Measurements from ENCODE around the gene CNNM3. TPM values are rescaled to one million over a fixed set of nuclear protein-coding genes. Genes with fewer than 3 reads are reported as not detected.
A peak's percentile ranks its signal among the peaks of the same experiment; 100 is the strongest.

Gene CNNM3
- total RNA-seq, 1 experiment from 2014 or later: 34.0 TPM

GRCh38 chr2:96775160-96775559, 40.9 kb upstream of the CNNM3 start:
- Histone ChIP-seq H3K9me3 (ENCODE audit: control insufficient read depth, insufficient read depth, low read depth, low read length) (no peaks in the 10 kb centered on the region), H3K27ac (ENCODE audit: low read length) (no peak overlapping the region), H3K4me3 (ENCODE audit: low read depth in 2 of 2, low read length in 2 of 2) (no peak overlapping the region), H3K27me3 (ENCODE audit: control insufficient read depth, insufficient read depth, low read length) (no peaks in the 10 kb centered on the region), H3K36me3 (ENCODE audit: control insufficient read depth, insufficient read depth, low read length) (no peaks in the 10 kb centered on the region), H3K4me1 (ENCODE audit: control insufficient read depth, insufficient read depth, low read length) (peaks cover 24% of the 10 kb centered on the region)
- in situ Hi-C loops (cut with HindIII; ENCODE audit: low pct_unique_long_range_greater_than_20kb, low sequenced_read_pairs): no loop called here
- ChIA-PET CTCF (interaction anchor here (0.5 to 0.7 kb wide), 2 partner anchors 17 to 82 kb away, joined by 3 to 12 read pairs; no protein-coding TSS in a partner anchor), POLR2A (interaction anchor here (0.6 kb wide), 1 partner anchor 38 kb away, joined by 3 read pairs; no protein-coding TSS in a partner anchor)
- BruUV-seq (replicated peaks): no TSS peak
- ATAC-seq: no peak
- DNase-seq (ENCODE audit: low read depth, low spot score): no peak
- intact Hi-C loops (cut with micrococcal nuclease; ENCODE audit: unreplicated experiment): no loop called here
- TF ChIP-seq POLR2AphosphoS5 (IDR thresholded peaks at IDR 0.05; ENCODE audit: low read depth, low read length) (no peak), CTCF (IDR thresholded peaks at IDR 0.05) (no peak), TCF7L2 (IDR thresholded peaks at IDR 0.05; ENCODE audit: low read depth, low read length) (no peak), SIN3A (IDR thresholded peaks at IDR 0.05; ENCODE audit: borderline replicate concordance, insufficient read depth, low read depth, low read length) (no peak), REST (IDR thresholded peaks at IDR 0.05; ENCODE audit: insufficient read depth in 1 of 2, low read depth in 2 of 2, low read length in 1 of 2) (no peak)

- H3K27me3 ChIP-seq (ENCODE audit: control insufficient read depth, insufficient read depth, low read length): no peaks in the 10 kb centered on the region
- in situ Hi-C loops (cut with HindIII; ENCODE audit: low pct_unique_long_range_greater_than_20kb, low sequenced_read_pairs): no loop called here
- POLR2A ChIA-PET: no interaction called here
- CTCF ChIA-PET: no interaction called here
- H3K4me3 ChIP-seq (ENCODE audit: low read depth in 2 of 2, low read length in 2 of 2): no peak overlapping the region
- no peaks in the 10 kb centered on the region for H3K9me3 ChIP-seq (ENCODE audit: control insufficient read depth, insufficient read depth, low read depth, low read length)
- DNase-seq (ENCODE audit: low read depth, low spot score): no peak
- no TSS peak for BruUV-seq (replicated peaks)
- H3K27ac ChIP-seq (ENCODE audit: low read length): peak overlapping the region; percentile 40; the same call in 1 of the 2 replicates
- TF ChIP-seq CTCF (IDR thresholded peaks at IDR 0.05) (no peak), POLR2AphosphoS5 (IDR thresholded peaks at IDR 0.05; ENCODE audit: low read depth, low read length) (no peak), REST (IDR thresholded peaks at IDR 0.05; ENCODE audit: insufficient read depth in 1 of 2, low read depth in 2 of 2, low read length in 1 of 2) (no peak), SIN3A (IDR thresholded peaks at IDR 0.05; ENCODE audit: borderline replicate concordance, insufficient read depth, low read depth, low read length) (no peak), TCF7L2 (IDR thresholded peaks at IDR 0.05; ENCODE audit: low read depth, low read length) (no peak)
- intact Hi-C loops (cut with micrococcal nuclease; ENCODE audit: unreplicated experiment): no loop called here
- ATAC-seq: no peak
- H3K4me1 ChIP-seq (ENCODE audit: control insufficient read depth, insufficient read depth, low read length): peaks cover 29% of the 10 kb centered on the region
- H3K36me3 ChIP-seq (ENCODE audit: control insufficient read depth, insufficient read depth, low read length): no peaks in the 10 kb centered on the region
Observed at GRCh38 chr2:96783388-96783787, 32.7 kb upstream of the CNNM3 start.
